ENCODE measurements around the gene L1CAM. TPM values are rescaled to one million over a fixed set of nuclear protein-coding genes. Genes with fewer than 3 reads are reported as not detected.

The L1CAM gene
- total and polyA plus RNA-seq, 8 donors = 0.84 to 3.9 (median 1.2) TPM

DNA sequence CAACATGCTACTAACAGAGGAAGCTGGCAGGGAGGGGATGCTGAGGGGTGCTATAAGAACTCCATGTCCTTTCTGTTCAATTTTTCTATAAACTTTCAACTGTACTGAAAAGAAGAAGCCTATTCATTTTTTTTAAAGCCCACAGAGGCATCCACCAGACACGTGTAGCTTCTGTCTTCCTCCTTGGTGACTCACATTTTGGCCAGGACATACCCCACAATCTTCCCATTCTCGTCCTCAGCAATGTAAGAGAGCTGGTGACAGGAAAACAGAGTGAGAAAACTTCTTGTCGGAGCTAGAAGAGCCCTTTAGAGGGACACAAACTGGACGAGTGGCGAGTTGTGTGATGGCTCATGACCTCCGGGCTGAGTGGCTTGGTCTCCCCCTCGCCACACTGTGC, 47.8 kb upstream of the L1CAM start:
- TF ChIP-seq, protein P1, sequence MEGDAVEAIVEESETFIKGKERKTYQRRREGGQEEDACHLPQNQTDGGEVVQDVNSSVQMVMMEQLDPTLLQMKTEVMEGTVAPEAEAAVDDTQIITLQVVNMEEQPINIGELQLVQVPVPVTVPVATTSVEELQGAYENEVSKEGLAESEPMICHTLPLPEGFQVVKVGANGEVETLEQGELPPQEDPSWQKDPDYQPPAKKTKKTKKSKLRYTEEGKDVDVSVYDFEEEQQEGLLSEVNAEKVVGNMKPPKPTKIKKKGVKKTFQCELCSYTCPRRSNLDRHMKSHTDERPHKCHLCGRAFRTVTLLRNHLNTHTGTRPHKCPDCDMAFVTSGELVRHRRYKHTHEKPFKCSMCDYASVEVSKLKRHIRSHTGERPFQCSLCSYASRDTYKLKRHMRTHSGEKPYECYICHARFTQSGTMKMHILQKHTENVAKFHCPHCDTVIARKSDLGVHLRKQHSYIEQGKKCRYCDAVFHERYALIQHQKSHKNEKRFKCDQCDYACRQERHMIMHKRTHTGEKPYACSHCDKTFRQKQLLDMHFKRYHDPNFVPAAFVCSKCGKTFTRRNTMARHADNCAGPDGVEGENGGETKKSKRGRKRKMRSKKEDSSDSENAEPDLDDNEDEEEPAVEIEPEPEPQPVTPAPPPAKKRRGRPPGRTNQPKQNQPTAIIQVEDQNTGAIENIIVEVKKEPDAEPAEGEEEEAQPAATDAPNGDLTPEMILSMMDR (IDR thresholded peaks at IDR 0.05) = no peak
- Histone ChIP-seq H3K4me3 (peak overlapping the region in 3 of 4 donors; percentile 65 to 77 (median 71)), H3K9me3 (no peaks in the 10 kb centered on the region), H3K36me3 (no peaks in the 10 kb centered on the region), H3K27me3 (no peaks in the 10 kb centered on the region), H3K4me1 (peaks cover 0 to 6% (median 6%) of the 10 kb centered on the region in 3 donors), H3K27ac (no peak overlapping the region)
- WGBS, 2 donors = 16 to 41% methylated on average over 7 of the region's 7 CpGs
- FAIRE-seq (no peak), DNase-seq (no peak), ATAC-seq (no peak)
- intact Hi-C loops (cut with DNase I) = loop anchor here in 1 of 3 donors (10.0 kb wide), 1 partner anchor 59 kb away; no protein-coding TSS in a partner anchor

DNA sequence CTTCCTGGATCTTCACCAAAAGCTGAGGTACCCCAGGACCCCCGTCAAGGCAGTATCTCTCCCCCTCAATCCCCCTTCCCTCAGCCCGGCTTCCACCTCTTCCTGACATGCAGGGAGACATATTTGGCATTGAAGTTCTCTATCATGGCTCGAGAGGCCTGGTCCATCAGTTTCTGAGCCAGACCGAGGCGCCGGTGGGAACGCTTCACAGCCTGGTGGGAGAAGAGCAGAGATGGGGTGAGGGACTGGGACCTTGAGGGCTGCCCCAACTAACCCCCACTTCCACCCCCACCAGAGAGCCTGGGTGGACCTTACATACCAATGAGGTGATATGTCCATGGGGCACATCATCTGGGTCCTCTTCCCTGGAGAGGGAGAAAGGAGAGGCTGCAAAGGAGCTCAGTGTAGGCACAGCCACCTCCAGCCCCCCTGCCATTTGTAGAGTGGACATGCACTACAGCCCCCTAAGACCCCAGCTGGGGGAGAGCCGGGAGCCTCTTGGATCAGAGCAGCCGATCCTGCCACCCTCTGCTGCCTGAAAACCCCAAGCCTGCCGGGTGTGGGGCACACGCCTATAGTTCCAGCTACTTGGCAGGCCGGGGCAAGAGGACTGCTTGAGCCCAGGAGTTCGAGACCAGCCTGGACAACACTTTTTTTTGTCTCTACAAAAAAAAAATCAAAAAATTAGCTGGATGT, 46.4 kb upstream of the L1CAM start:
- 87 to 89% methylated on average over 13 of the region's 13 CpGs for WGBS, 2 donors
- TF ChIP-seq, protein P1 (IDR thresholded peaks at IDR 0.05) = no peak
- ATAC-seq = no peak
- FAIRE-seq = no peak
- H3K9me3 ChIP-seq = no peaks in the 10 kb centered on the region
- no peak overlapping the region for H3K27ac ChIP-seq
- no peaks in the 10 kb centered on the region for H3K36me3 ChIP-seq
- peaks cover 0 to 10% (median 9%) of the 10 kb centered on the region in 3 donors for H3K4me1 ChIP-seq
- H3K4me3 ChIP-seq = no peak overlapping the region
- H3K27me3 ChIP-seq = no peaks in the 10 kb centered on the region
- intact Hi-C loops (cut with DNase I) = loop anchor here in 1 of 3 donors (10.0 kb wide), 1 partner anchor 58 kb away; no protein-coding TSS in a partner anchor
- peak in 1 of 6 donors; percentile 62 for DNase-seq

DNA sequence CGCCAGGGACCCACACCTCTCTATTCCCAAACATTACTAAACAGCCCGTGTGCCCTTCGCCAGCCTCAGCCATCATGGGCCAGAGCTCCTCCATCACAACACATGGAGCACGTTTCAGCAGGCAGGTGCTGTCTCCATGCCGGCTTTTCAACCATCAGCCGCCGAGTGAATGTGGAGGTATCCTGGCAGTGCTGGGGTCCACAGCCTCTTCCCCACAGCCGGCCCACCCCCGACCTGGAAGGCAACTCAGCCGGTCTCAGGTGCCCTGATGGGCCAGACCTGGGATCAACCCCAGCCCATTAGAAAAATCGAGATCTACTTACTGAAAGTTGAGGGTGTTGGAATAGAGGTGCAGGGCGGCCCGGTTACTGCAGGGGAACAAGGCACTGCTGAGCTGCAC, 45.8 kb upstream of the L1CAM start:
- no peak overlapping the region for H3K27ac ChIP-seq
- H3K9me3 ChIP-seq = no peaks in the 10 kb centered on the region
- H3K4me1 ChIP-seq = peaks cover 0 to 13% (median 9%) of the 10 kb centered on the region in 3 donors
- H3K4me3 ChIP-seq = no peak overlapping the region
- H3K36me3 ChIP-seq = no peaks in the 10 kb centered on the region
- FAIRE-seq (no peak), ATAC-seq (no peak), DNase-seq (no peak)
- intact Hi-C loops (cut with DNase I) = loop anchor here in 1 of 3 donors (10.0 kb wide), 1 partner anchor 57 kb away; no protein-coding TSS in a partner anchor
- 85 to 89% methylated on average over 13 of the region's 13 CpGs for WGBS, 2 donors
- TF ChIP-seq, protein P1 (IDR thresholded peaks at IDR 0.05) = no peak
- H3K27me3 ChIP-seq = no peaks in the 10 kb centered on the region

DNA sequence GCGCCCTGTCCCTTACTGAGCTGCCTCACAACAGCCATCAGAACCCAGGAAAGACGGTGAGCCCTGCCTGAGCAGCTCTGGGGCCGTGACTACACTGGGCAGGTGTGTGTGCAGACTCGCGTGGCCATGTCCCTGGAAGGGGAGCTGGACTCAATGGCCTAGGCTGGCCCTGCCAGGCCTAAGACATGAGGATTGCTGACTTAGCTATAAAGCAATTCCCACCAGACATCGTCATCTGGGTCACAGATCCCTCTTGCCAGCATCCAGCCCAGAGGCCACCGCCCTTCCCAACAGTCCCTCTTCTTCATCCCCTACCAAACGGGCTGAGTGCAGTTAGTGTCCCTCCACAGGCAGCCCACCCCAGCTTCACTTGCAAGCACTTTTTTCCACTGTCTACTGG, 45.2 kb upstream of the L1CAM start:
- ATAC-seq = no peak
- Histone ChIP-seq H3K27me3 (no peaks in the 10 kb centered on the region), H3K4me1 (peaks cover 0 to 13% (median 9%) of the 10 kb centered on the region in 3 donors), H3K4me3 (no peak overlapping the region), H3K27ac (no peak overlapping the region), H3K36me3 (no peaks in the 10 kb centered on the region), H3K9me3 (no peaks in the 10 kb centered on the region)
- peak in 1 of 6 donors; percentile 51 for DNase-seq
- intact Hi-C loops (cut with DNase I) = loop anchor here in 1 of 3 donors (10.0 kb wide), 1 partner anchor 56 kb away; no protein-coding TSS in a partner anchor
- TF ChIP-seq, protein P1 (IDR thresholded peaks at IDR 0.05) = no peak
- no peak for FAIRE-seq
- WGBS, 2 donors = 91 to 92% methylated on average over 8 of the region's 8 CpGs
